ENCODE measurements around the gene SMAD1. TPM values are rescaled to one million over a fixed set of nuclear protein-coding genes. Genes with fewer than 3 reads are reported as not detected.

SMAD1 gene
- 10.9 and 11.4 TPM in 2 replicates for total RNA-seq (2014; rRNA removed; shearing (Covaris generic))

DNA sequence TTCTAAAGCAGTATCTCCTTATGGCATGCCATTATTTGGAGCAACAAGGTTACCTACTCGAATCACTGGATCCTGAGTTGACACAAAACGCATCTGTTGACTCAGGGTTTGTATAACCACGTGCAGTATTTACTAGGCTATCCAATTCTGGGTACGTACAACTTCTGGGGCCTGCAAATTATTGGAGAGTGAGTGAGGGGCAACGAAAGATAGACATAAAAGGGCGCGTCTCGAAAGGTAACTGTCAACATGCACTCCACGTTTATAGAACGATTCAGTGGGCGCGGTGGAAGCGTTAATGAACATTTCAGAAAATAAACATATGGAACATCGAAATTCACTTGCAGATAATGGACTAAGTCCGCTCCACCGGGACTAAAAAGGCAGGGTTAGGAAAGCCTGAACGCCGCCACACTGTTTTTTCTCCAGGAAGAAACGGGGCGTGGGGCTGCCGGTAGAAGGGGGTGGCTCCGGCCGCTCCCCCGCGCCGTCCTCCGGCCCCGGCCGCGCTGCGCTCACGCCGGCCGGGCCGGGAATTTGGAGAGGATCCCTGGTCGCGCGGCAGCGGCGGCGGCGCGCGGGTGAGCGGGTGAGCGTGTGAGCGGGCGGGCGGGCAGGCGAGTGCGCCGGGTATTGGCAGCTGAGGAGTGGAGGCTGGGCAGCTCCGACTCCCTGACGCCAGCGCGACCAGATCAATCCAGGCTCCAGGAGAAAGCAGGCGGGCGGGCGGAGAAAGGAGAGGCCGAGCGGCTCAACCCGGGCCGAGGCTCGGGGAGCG lies at the start of gene SMAD1:
TSS of gene SMAD1 (plus strand) at position 690 of the 778 bp plus-strand sequence. CDS start 32,761 bp downstream, outside the sequence.
- peak; percentile 84 for DNase-seq (ENCODE audit: low read depth)

DNA sequence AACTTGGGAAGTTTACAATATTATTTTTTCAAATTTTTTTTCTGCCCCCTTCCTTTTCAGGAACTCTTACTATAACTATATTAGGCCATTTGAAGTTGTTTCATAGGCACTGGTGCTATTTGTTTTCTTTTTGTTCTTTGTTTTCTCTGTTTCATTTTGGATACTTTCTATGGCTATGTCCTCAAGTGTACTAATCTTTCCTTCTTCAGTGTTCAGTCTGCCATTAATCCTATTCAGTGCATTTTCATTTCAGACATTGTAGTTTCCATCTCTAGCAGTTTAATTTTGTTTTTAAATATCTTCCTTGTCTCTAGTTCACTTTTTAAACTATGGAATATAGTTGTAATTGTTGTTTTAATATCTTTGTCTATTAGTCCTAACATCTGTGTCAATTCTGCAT lies 48.0 kb upstream of the SMAD1 start:
- DNase-seq (ENCODE audit: low read depth): no peak

DNA sequence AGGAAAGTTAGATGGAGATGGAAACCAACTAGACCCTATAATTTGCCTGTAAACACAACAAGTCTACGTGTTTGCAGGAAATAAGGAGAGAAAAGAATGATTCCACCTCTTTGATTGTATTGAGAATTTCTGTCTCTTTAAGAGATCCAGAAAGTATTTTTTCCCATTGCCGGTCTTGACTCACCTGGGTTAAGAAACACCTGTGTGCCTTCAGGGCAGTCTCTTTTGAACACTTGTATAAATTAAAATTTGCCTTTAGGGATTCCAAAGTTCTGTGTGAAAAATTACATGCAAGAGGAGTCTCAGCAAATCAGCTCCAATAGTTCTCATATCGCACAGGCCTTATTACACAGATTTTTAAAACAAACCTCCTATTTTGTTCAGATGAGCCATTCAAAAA lies 46.0 kb upstream of the SMAD1 start:
- no peak for DNase-seq (ENCODE audit: low read depth)

GRCh38 chr4:145436114-145436513 lies 45.5 kb upstream of the SMAD1 start:
- DNase-seq (ENCODE audit: low read depth): no peak

DNA sequence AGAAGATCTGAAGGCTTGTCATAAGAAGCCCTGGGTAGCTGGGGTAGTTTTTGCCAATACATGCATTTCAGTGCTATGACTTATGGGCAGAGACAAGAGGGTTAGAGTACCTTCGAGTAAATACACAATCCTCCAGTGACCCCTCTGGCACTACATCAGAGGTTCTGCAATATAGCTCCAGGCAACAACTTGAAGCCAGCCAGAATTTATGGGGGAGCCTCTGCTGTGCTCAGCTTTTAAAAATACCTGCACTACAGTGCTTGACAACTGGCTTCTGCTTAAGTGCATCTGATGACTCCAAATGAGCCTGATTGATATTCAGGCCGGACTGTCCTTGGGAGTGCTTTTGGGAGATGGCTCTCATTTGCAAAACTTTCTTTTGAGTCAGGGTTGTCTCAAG lies 44.9 kb upstream of the SMAD1 start:
- DNase-seq (ENCODE audit: low read depth): no peak

DNA sequence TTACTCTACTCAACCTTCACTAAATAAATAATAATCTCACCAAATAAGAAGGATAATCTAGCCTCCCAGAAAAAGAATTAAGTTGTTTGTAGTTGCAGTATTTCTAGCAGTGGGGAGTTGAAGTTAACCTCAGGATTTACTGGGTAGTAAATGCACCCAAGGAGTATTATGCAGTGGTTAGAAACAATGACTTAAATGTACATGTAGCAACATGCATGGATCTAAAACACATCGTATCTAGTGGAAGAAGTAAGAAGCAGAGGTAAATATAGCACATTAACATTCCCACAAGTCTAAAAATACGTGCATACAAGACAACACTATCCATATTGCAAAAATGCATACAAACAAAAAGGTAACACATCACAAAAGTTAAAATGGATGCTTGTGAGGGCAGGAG lies 44.2 kb upstream of the SMAD1 start:
- DNase-seq (ENCODE audit: low read depth): no peak

- DNase-seq (ENCODE audit: low read depth): no peak
Measured at GRCh38 chr4:145438298-145438697, 43.4 kb upstream of the SMAD1 start.

DNA sequence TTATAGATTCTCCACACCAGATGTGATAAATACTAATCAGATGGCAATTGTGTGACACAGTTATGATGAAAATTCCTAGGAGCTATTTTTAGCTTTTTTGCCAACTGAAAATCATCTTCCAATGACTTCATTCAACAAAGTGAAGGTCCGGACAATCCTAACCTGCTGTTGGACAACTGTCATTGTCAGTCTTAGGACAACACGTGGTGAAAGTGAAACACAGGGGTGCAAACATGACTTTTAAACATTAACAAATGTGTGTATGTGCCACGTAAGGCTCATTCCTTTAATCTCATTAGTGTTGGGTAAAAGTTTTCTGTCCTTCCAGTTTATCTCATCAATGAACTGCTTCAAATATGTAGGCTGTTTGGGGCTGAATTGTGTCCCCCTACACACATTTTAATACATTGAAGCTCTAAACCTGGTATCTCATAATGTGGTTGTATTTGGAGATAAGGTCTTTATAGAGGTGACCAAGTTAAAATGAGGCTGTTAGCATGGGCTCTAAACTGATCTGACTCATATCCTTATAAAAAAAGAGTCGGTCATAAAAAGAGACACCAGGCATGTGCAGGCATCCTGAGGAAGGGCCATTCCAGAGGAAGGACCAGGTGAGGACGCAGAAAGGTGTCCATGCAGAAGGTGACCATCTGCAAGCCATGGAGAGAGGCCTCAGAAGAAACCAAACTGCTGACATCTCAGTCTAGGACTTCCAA lies 41.2 kb upstream of the SMAD1 start:
- DNase-seq (ENCODE audit: low read depth): no peak

- DNase-seq (ENCODE audit: low read depth): no peak
Measured at GRCh38 chr4:145446184-145446583, 35.5 kb upstream of the SMAD1 start.

GRCh38 chr4:145451895-145452294 lies 29.8 kb upstream of the SMAD1 start:
- no peak for DNase-seq (ENCODE audit: low read depth)

- no peak for DNase-seq (ENCODE audit: low read depth)
Measured at GRCh38 chr4:145452447-145453162, 29.0 kb upstream of the SMAD1 start.

DNA sequence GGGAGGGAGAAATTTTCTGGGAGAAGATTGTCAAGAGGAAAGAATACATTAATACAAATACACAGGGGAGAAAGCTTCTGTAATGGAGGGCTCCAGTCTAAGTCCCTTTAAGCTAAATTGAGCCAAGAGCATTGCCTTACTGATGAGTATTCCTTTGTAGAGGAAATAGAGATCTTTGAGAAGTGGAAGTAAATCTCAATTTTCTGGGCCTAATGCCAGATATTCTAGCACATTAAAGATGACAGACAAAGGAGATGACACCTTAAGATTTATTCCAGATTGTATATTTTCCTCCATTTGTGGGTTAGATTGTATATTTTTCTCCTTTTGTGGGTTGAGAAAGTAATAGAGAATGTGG lies 28.5 kb upstream of the SMAD1 start:
- no peak for DNase-seq (ENCODE audit: low read depth)

DNA sequence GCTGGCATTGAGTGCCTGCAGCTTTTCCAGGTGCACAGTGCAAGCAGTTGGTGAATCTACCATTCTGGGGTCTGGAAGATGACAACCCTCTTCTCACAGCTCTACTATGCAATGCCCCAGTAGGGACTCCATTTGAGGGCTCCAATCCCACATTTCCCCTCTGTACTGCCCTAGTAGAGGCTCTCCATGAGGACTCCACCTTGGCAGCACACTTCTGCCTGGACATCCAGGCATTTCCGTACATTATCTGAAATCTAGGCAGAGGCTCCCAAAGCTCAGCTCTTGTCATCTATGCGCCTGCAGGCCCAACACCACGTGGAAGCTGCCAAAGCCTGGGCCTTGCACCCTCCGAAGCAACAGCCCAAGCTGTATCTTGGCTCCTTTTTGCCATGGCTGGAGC lies 8.4 kb upstream of the SMAD1 start:
- DNase-seq (ENCODE audit: low read depth): no peak

- DNase-seq (ENCODE audit: low read depth): no peak
Measured at GRCh38 chr4:145480257-145480656, 1.4 kb upstream of the SMAD1 start.

DNA sequence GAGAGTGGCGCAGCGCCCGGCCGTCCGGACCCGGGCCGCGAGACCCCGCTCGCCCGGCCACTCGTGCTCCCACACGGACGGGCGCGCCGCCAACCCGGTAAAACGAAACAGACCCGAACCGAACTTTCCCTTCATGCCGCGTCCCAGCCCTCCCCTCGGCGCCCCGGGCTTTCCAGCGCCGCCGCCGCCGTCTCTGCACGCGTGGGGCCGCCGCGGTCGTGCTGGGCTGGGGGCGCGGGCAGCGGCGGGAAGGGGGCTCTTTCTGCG lies 222 bp downstream of the SMAD1 start:
- no peak for DNase-seq (ENCODE audit: low read depth)

DNA sequence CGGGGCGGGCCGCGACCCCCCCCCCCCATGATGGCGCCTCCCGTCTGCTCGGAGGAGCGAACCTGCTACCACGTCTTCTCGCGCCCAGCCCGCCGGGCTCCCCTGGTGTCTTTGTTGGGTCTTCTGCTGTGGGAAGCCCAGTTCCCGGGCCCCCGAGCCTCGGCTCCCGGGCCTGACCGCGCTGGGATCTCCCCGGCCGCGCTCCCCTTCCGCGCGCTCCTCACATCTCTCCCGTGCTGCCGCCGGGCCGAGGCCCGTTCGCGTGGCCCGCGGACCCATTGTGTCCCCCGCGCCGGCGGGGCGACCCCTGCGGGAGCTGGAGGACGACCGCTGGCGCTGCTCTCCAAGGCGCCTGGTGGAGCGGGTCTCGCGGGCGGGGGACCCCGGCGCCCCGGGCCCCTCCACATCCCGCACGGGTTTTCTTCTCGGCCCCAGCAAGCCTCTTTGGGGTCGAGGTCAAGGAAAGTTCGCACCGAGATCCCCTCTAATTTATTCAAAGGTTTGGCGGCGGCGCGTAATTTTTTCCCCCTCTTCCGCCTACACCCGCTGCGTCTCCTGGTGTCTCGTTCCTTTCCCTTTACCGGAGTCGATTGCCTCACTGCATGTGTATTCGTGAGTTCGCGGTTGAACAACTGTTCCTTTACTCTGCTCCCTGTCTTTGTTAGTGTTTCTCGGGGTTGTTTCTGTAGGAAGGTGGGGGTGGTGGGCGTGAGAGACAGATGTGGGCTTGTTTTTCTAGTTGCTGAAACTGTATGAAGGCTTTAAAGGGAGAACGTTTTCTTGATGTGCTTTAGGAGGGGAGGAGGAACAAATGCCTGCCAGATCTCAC lies 770 bp downstream of the SMAD1 start:
- peak; percentile 56 for DNase-seq (ENCODE audit: low read depth)

- DNase-seq (ENCODE audit: low read depth): no peak
Measured at GRCh38 chr4:145483514-145483913, 1.9 kb downstream of the SMAD1 start.

- DNase-seq (ENCODE audit: low read depth): no peak
Measured at GRCh38 chr4:145484225-145484846, 2.7 kb downstream of the SMAD1 start.

DNA sequence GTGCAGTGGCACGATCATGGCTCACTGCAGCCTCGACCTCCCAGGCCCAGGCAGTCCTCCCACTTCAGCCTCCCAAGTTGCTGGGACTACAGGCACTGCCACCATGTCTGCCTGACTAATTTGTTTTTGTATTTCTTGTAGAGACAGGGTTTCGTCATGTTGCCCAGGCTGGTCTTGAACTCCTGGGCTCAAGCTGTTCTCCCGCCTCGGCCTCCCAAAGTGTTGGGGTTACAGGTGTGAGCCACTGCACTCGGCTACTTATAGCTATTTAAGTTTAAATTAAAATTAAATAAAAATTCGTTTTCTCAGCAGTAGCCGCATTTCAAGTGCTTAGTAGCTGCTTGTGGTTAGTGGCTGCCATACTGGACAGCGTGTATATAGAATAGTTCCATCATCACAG lies 3.5 kb downstream of the SMAD1 start:
- no peak for DNase-seq (ENCODE audit: low read depth)

- no peak for DNase-seq (ENCODE audit: low read depth)
Measured at GRCh38 chr4:145486603-145487002, 5.0 kb downstream of the SMAD1 start.

GRCh38 chr4:145487631-145488030 lies 6.0 kb downstream of the SMAD1 start:
- DNase-seq (ENCODE audit: low read depth): no peak

- DNase-seq (ENCODE audit: low read depth): no peak
Measured at GRCh38 chr4:145488310-145488709, 6.7 kb downstream of the SMAD1 start.

Measured in RPMI7951 (cell line).